PFSK-1 (cell line): ENCODE measurements around the gene HASPIN.

Experiments used
- FOXP2 ChIP-seq: optimal IDR thresholded peaks from 2 replicates; pipeline ENCODE3; 2011; ENCODE audit warnings: borderline replicate concordance, control low read depth, inconsistent platforms; ENCODE audit not compliant: insufficient read depth; ENCODE audit errors: extremely low read length, extremely low read depth
- POLR2AphosphoS5 ChIP-seq: IDR thresholded peaks from 2 replicates; pipeline ENCODE4 v1.6.1; 2012; ENCODE audit warnings: low read depth, mild to moderate bottlenecking, control low read depth, low read length, moderate library complexity
- SIN3A ChIP-seq: IDR thresholded peaks from 2 replicates; pipeline ENCODE4 v1.6.1; 2012; ENCODE audit warnings: mild to moderate bottlenecking, low read length, moderate library complexity, borderline replicate concordance; ENCODE audit not compliant: insufficient read depth
- TAF1 ChIP-seq: IDR thresholded peaks from 2 replicates; pipeline ENCODE4 v1.6.1; 2012; ENCODE audit warnings: low read length, control low read depth, borderline replicate concordance; ENCODE audit not compliant: insufficient read depth
- TF ChIP-seq, protein P1 (sequence below), 2 experiments: IDR thresholded peaks; 2 replicates each; pipeline versions ENCODE4 v1.6.1 to v1.8.0; 2011 to 2012; ENCODE audit warnings: low read depth in 2 of 2, low read length in 2 of 2, control low read depth in 1 of 2, inconsistent platforms in 1 of 2, mild to moderate bottlenecking in 1 of 2, moderate library complexity in 1 of 2; ENCODE audit not compliant: insufficient read depth in 1 of 2

The HASPIN gene

DNA sequence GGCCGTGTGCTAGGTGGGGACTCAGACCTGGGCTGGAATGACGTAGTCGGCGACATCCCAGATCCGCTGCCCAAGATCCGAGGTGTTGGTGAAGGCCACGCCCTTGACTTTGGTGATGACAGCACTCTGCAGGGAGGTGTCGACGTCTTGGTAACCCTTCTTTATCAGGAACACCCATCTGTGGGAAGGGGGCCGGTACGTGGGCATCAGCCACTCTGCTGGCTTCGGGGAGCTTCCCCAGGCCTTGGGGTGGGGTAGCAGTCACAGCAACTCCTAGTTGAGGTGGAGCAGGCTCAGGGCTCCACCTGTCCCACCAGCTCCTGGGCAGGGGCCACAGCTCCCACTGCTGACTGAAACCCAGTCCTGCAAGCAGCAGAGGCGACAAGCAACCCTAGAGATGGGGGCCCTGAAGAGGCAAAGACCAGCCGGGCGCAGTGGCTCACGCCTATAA is 32.1 kb upstream of the HASPIN start:
- TF ChIP-seq, protein P1, sequence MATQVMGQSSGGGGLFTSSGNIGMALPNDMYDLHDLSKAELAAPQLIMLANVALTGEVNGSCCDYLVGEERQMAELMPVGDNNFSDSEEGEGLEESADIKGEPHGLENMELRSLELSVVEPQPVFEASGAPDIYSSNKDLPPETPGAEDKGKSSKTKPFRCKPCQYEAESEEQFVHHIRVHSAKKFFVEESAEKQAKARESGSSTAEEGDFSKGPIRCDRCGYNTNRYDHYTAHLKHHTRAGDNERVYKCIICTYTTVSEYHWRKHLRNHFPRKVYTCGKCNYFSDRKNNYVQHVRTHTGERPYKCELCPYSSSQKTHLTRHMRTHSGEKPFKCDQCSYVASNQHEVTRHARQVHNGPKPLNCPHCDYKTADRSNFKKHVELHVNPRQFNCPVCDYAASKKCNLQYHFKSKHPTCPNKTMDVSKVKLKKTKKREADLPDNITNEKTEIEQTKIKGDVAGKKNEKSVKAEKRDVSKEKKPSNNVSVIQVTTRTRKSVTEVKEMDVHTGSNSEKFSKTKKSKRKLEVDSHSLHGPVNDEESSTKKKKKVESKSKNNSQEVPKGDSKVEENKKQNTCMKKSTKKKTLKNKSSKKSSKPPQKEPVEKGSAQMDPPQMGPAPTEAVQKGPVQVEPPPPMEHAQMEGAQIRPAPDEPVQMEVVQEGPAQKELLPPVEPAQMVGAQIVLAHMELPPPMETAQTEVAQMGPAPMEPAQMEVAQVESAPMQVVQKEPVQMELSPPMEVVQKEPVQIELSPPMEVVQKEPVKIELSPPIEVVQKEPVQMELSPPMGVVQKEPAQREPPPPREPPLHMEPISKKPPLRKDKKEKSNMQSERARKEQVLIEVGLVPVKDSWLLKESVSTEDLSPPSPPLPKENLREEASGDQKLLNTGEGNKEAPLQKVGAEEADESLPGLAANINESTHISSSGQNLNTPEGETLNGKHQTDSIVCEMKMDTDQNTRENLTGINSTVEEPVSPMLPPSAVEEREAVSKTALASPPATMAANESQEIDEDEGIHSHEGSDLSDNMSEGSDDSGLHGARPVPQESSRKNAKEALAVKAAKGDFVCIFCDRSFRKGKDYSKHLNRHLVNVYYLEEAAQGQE (IDR thresholded peaks at IDR 0.05; ENCODE audit: insufficient read depth in 1 of 2, low read depth in 2 of 2, low read length in 2 of 2) = no peak
- no peak for TF ChIP-seq TAF1
- TF ChIP-seq SIN3A = no peak
- TF ChIP-seq POLR2AphosphoS5 = no peak
- no peak for TF ChIP-seq FOXP2

DNA sequence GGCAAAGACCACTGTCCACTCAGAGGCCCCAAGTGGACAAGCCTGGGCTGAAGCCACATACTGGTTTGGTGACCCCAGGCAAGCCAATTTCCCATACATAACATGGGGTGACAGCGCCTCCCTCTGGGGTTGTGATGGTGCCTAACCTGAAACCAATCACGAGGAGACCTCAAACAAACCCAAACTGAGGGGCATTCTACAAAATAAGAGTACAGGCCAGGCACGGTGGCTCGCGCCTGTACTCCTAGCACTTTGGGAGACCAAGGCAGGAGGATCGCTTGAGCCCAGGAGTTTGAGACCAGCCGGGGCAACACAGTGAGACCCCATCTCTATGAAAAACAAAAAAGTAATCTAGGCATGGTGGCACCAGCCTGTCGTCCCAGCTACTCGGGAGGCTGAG is 31.4 kb upstream of the HASPIN start:
- no peak for TF ChIP-seq TAF1
- no peak for TF ChIP-seq SIN3A
- no peak for TF ChIP-seq FOXP2
- TF ChIP-seq, protein P1 (IDR thresholded peaks at IDR 0.05; ENCODE audit: insufficient read depth in 1 of 2, low read depth in 2 of 2, low read length in 2 of 2) = no peak
- no peak for TF ChIP-seq POLR2AphosphoS5

- TF ChIP-seq, protein P1 (IDR thresholded peaks at IDR 0.05; ENCODE audit: insufficient read depth in 1 of 2, low read depth in 2 of 2, low read length in 2 of 2) = no peak
- TF ChIP-seq SIN3A (no peak), FOXP2 (no peak), POLR2AphosphoS5 (no peak), TAF1 (no peak)
These were observed 30.6 kb upstream of the HASPIN start for GRCh38 chr17:3693141-3693540.

DNA sequence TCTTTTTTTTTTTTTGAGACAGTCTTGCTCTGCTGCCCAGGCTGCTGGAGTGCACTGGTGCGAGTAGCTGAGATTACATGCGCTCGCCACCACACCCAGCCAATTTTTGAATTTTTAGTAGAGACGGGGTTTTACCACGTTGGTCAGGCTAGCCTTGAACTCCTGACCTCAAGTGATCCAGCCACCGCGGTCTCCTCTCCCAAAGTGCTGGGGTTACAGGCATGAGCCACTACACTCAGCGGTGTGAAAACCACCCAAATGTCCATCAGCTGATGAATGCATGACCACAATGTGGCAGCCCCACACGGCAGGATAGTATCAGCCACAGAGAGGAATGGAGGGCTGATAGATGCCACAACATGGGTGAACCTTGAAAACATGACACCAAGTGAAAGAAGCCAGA is 29.9 kb upstream of the HASPIN start:
- TF ChIP-seq SIN3A (no peak), POLR2AphosphoS5 (no peak), TAF1 (no peak), FOXP2 (no peak)
- TF ChIP-seq, protein P1 (IDR thresholded peaks at IDR 0.05; ENCODE audit: insufficient read depth in 1 of 2, low read depth in 2 of 2, low read length in 2 of 2) = no peak

DNA sequence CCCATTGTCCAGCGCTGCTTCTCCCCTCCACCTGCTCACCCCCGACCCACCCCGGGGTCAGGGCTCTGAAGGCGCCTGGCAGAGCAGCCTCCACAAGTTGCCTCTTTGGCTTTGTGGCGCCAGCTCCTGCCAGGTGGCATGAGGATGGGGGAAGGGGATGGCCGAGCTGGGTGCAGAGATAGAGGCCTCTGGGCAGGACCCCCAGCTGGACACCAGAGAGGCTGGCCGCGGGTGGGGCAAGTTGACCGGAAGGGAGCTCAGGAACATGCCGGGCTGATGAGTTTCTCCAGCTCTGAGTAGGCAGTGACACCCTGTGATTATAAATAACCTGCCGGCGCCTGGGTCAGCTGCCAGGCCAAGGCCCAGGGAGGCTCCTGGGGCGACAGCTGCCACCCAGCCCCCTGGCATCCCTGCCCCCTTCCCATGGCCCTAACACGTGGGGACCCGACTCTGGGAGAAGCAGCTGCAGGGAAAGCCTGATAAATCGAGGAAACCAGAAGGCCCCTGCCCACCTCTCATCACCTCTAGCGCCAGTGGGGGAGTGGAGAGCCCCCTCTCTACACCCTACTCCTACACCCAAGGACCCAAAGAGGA is 28.5 kb upstream of the HASPIN start:
- TF ChIP-seq TAF1 (no peak), SIN3A (no peak), FOXP2 (no peak), POLR2AphosphoS5 (no peak)
- TF ChIP-seq, protein P1 (IDR thresholded peaks at IDR 0.05; ENCODE audit: insufficient read depth in 1 of 2, low read depth in 2 of 2, low read length in 2 of 2) = no peak
